ENCODE results near the gene CRB1. TPM values are rescaled to one million over a fixed set of nuclear protein-coding genes. Genes with fewer than 3 reads are reported as not detected.

Gene CRB1
- total and polyA plus RNA-seq, 9 of the 15 experiments (the other 6 are each of a cell fraction or from before 2014, with no cell fraction given), result 0.04 to 0.10 TPM; not detected in 7

DNA sequence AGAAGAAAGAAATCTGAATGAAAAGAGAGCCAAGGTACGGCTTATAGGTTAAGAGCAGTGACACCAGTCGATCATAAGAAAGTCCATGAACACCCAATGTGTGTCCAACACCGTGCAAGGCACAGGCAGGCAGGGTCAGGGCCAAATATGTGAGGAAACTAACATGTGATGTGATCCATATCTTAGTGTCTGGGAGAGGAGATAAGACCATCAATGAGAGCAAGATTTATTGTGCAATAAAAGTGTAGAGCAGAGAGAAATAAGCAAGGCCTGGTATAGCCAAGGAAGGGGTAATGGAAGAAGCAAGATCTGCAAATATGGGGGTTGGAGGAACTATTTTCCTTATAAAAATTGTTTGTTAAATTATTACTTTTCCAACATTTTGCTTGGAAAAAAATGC is 198.8 kb downstream of the CRB1 start:
- no peak overlapping the region for H2AFZ ChIP-seq (ENCODE audit: low read depth, low read length)
- ATAC-seq, result no peak
- no peak overlapping the region for H3K4me3 ChIP-seq
- intact Hi-C loops (cut with micrococcal nuclease), result no loop called here
- no peaks in the 10 kb centered on the region for H4K20me1 ChIP-seq (replicated peaks; ENCODE audit: control insufficient read depth, insufficient read depth, low read length)
- in situ Hi-C loops (cut with MboI), result no loop called here
- 0% methylated on average over 3 of the region's 3 CpGs for WGBS (ENCODE audit: insufficient coverage, low coverage, missing lambda C conversion rate)
- ChIA-PET POLR2A (no interaction called here), CTCF (ENCODE audit: low intra/inter-chr PET ratio) (no interaction called here)
- peaks cover 3 to 4% of the 10 kb centered on the region in 2 experiments; a peak in 3 of 5 replicates for H3K27me3 ChIP-seq (ENCODE audit: control insufficient read depth in 2 of 2, insufficient read depth in 2 of 2, low read length in 2 of 2)
- no peaks in the 10 kb centered on the region for H3K36me3 ChIP-seq (ENCODE audit: control insufficient read depth, insufficient read depth, low read length)
- no peak overlapping the region for H3K4me2 ChIP-seq (ENCODE audit: insufficient read depth, low read length)
- no peaks in the 10 kb centered on the region for H3K9me1 ChIP-seq (ENCODE audit: control insufficient read depth, insufficient read depth, low read length)
- no peaks in the 10 kb centered on the region for H3K9me3 ChIP-seq (replicated peaks; ENCODE audit: control insufficient read depth, insufficient read depth, low read depth, low read length)
- no peaks in the 10 kb centered on the region for H3K79me2 ChIP-seq (ENCODE audit: control insufficient read depth, insufficient read depth, low read length)
- no peak overlapping the region for H3K27ac ChIP-seq (ENCODE audit: extremely low read depth, low read depth, low read length)
- DNase-seq (ENCODE audit: extremely low read depth in 1 of 4, low spot score in 3 of 4), result no peak
- BruUV-seq (replicated peaks), result no TSS peak
- H3K4me1 ChIP-seq (replicated peaks in 1 of 2; ENCODE audit: control insufficient read depth in 2 of 2, insufficient read depth in 2 of 2, low read length in 2 of 2), result no peaks in the 10 kb centered on the region
- H3K9ac ChIP-seq (ENCODE audit: insufficient read depth in 1 of 2, low read depth in 2 of 2, low read length in 2 of 2), result no peak overlapping the region
- FAIRE-seq, result no peak
- TF ChIP-seq HMG20A (CRISPR knock-in tag; conservative IDR thresholded peaks at IDR 0.05), result 0 out of 2 replicates have a peak, but pooled peaks have one; percentile 20
- TF ChIP-seq, protein P1, sequence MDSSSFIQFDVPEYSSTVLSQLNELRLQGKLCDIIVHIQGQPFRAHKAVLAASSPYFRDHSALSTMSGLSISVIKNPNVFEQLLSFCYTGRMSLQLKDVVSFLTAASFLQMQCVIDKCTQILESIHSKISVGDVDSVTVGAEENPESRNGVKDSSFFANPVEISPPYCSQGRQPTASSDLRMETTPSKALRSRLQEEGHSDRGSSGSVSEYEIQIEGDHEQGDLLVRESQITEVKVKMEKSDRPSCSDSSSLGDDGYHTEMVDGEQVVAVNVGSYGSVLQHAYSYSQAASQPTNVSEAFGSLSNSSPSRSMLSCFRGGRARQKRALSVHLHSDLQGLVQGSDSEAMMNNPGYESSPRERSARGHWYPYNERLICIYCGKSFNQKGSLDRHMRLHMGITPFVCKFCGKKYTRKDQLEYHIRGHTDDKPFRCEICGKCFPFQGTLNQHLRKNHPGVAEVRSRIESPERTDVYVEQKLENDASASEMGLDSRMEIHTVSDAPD (CRISPR knock-in tag; IDR thresholded peaks at IDR 0.05), result no peak
- 0 out of 2 replicates have a peak, but pooled peaks have one; percentile 15 for TF ChIP-seq CBFA2T3 (IDR thresholded peaks at IDR 0.05)
- peak; percentile 68 for TF ChIP-seq MEIS2 (IDR thresholded peaks at IDR 0.05; ENCODE audit: partially characterized antibody)
- TF ChIP-seq, protein P2, sequence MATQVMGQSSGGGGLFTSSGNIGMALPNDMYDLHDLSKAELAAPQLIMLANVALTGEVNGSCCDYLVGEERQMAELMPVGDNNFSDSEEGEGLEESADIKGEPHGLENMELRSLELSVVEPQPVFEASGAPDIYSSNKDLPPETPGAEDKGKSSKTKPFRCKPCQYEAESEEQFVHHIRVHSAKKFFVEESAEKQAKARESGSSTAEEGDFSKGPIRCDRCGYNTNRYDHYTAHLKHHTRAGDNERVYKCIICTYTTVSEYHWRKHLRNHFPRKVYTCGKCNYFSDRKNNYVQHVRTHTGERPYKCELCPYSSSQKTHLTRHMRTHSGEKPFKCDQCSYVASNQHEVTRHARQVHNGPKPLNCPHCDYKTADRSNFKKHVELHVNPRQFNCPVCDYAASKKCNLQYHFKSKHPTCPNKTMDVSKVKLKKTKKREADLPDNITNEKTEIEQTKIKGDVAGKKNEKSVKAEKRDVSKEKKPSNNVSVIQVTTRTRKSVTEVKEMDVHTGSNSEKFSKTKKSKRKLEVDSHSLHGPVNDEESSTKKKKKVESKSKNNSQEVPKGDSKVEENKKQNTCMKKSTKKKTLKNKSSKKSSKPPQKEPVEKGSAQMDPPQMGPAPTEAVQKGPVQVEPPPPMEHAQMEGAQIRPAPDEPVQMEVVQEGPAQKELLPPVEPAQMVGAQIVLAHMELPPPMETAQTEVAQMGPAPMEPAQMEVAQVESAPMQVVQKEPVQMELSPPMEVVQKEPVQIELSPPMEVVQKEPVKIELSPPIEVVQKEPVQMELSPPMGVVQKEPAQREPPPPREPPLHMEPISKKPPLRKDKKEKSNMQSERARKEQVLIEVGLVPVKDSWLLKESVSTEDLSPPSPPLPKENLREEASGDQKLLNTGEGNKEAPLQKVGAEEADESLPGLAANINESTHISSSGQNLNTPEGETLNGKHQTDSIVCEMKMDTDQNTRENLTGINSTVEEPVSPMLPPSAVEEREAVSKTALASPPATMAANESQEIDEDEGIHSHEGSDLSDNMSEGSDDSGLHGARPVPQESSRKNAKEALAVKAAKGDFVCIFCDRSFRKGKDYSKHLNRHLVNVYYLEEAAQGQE (IDR thresholded peaks at IDR 0.05; ENCODE audit: borderline replicate concordance), result no peak
- TF ChIP-seq, protein P2 (CRISPR knock-in tag; IDR thresholded peaks at IDR 0.05; ENCODE audit: low read depth), result no peak
- TF ChIP-seq, protein P3, sequence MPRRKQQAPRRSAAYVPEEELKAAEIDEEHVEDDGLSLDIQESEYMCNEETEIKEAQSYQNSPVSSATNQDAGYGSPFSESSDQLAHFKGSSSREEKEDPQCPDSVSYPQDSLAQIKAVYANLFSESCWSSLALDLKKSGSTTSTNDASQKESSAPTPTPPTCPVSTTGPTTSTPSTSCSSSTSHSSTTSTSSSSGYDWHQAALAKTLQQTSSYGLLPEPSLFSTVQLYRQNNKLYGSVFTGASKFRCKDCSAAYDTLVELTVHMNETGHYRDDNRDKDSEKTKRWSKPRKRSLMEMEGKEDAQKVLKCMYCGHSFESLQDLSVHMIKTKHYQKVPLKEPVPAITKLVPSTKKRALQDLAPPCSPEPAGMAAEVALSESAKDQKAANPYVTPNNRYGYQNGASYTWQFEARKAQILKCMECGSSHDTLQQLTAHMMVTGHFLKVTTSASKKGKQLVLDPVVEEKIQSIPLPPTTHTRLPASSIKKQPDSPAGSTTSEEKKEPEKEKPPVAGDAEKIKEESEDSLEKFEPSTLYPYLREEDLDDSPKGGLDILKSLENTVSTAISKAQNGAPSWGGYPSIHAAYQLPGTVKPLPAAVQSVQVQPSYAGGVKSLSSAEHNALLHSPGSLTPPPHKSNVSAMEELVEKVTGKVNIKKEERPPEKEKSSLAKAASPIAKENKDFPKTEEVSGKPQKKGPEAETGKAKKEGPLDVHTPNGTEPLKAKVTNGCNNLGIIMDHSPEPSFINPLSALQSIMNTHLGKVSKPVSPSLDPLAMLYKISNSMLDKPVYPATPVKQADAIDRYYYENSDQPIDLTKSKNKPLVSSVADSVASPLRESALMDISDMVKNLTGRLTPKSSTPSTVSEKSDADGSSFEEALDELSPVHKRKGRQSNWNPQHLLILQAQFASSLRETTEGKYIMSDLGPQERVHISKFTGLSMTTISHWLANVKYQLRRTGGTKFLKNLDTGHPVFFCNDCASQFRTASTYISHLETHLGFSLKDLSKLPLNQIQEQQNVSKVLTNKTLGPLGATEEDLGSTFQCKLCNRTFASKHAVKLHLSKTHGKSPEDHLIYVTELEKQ (CRISPR knock-in tag; IDR thresholded peaks at IDR 0.05), result no peak
- TF ChIP-seq TEAD4 (IDR thresholded peaks at IDR 0.05; ENCODE audit: low read length), result peak; percentile 47; the same call in 1 of the 2 replicates
- TF ChIP-seq TEAD4 (CRISPR knock-in tag; IDR thresholded peaks at IDR 0.05; ENCODE audit: borderline replicate concordance), result no peak
- TF ChIP-seq CSDE1 (IDR thresholded peaks at IDR 0.05), result no peak
- TF ChIP-seq ZNF75A (CRISPR knock-in tag; IDR thresholded peaks at IDR 0.05), result no peak
